HCT116 (cell line): ENCODE data around the gene CYP20A1. TPM values are rescaled to one million over a fixed set of nuclear protein-coding genes. Genes with fewer than 3 reads are reported as not detected.
"Not testable (repeated sequence)": the region's sequence is repeated elsewhere in the genome, so short reads cannot be mapped to it uniquely, and the experiment has no call there.

Experiments used
- ATAC-seq: fragments of 200-7000 bp; cut with Tn5 transposase; 2 replicates; pipeline ENCODE4 v1.9.1; 2020; ENCODE audit warnings: mild to moderate bottlenecking, moderate library complexity
- BruUV-seq: library from RNA; stranded (reverse); fragments of 400-500 nt; replicated peaks from 2 replicates; lab custom pipeline; 2021; lab: Mats Ljungman, UMichigan
- CTCF ChIA-PET: fragments of 300-600 bp; sonication (Branson Sonifier 250); formaldehyde crosslinking; loops from one replicate; lab custom pipeline; 2021; ENCODE audit warnings: antibody characterized with exemption; lab: Charles Lee
- POLR2A ChIA-PET: fragments of 300-600, 350-600 bp; sonication (Branson Sonifier 250); formaldehyde crosslinking; loops from one replicate; lab custom pipeline; 2021; ENCODE audit warnings: antibody characterized with exemption; lab: Charles Lee
- RAD21 ChIA-PET, 2 experiments: fragments of 300-600 bp; sonication (Branson Sonifier 250); formaldehyde crosslinking; loops; one replicate each; lab custom pipeline; 2023; ENCODE audit warnings: low total read pairs in 2 of 2; ENCODE audit not compliant: uncharacterized antibody in 2 of 2, unreplicated experiment in 2 of 2, low non-redundant PET in 1 of 2; lab: Charles Lee
- DNase-seq: peaks from one replicate; pipeline ENCODE4 v3.0.0-alpha.2; 2010; ENCODE audit warnings: low read depth, low spot score
- H2AFZ ChIP-seq: fragments of 200-600 bp; shearing (Covaris generic), sonication (generic); 2 replicates; pipeline ENCODE4 v1.6.1; 2017; ENCODE audit warnings: low read depth, mixed run types, mixed read lengths, antibody characterized with exemption, low read length; ENCODE audit not compliant: poor library complexity, severe bottlenecking
- H3K27ac ChIP-seq: 2 replicates; pipeline ENCODE4 v1.5.1; 2012; ENCODE audit warnings: low read depth, low read length
- H3K27me3 ChIP-seq: fragments of 200-600 bp; sonication (generic); 2 replicates; pipeline ENCODE4 v1.6.1; 2016; ENCODE audit warnings: mixed run types, low read length, mixed read lengths; ENCODE audit not compliant: insufficient read depth
- H3K36me3 ChIP-seq, 2 experiments: fragments of 200-500 bp in 1 of 2; fragments of 200-600 bp in 1 of 2; sonication (Bioruptor generic) in 1 of 2; sonication (generic) in 1 of 2; 2 replicates each; pipeline versions ENCODE4 v1.5.1 to v1.6.1; 2014 to 2016; ENCODE audit warnings: low read length in 2 of 2, inconsistent platforms in 1 of 2, mixed read lengths in 1 of 2, mixed run types in 1 of 2; ENCODE audit not compliant: insufficient read depth in 2 of 2, control insufficient read depth in 1 of 2
- H3K4me1 ChIP-seq, 2 experiments: fragments of 200-600 bp in 1 of 2; sonication (generic) in 1 of 2; 2 replicates each; pipeline versions ENCODE4 v1.5.1 to v1.6.1; 2012 to 2017; ENCODE audit warnings: low read length in 2 of 2, inconsistent platforms in 1 of 2, mild to moderate bottlenecking in 1 of 2, mixed read lengths in 1 of 2, mixed run types in 1 of 2, moderate library complexity in 1 of 2; ENCODE audit not compliant: insufficient read depth in 2 of 2, control insufficient read depth in 1 of 2
- H3K4me2 ChIP-seq: fragments of 200-600 bp; sonication (generic); 2 replicates; pipeline ENCODE4 v1.6.1; 2017; ENCODE audit warnings: mixed run types, low read length, mixed read lengths
- H3K4me3 ChIP-seq, 2 experiments: fragments of 200-600 bp in 1 of 2; sonication (generic) in 1 of 2; replicated peaks in 1 of 2; 2 replicates each; pipeline ENCODE4 v1.5.1; 2011 to 2016; ENCODE audit warnings: low read length in 2 of 2, control low read depth in 1 of 2, low read depth in 1 of 2, mild to moderate bottlenecking in 1 of 2, mixed read lengths in 1 of 2, mixed run types in 1 of 2
- H3K79me2 ChIP-seq: fragments of 200-600 bp; sonication (generic); 2 replicates; pipeline ENCODE4 v1.6.1; 2017; ENCODE audit warnings: mild to moderate bottlenecking, mixed run types, low read length, moderate library complexity, mixed read lengths; ENCODE audit not compliant: insufficient read depth
- H3K9ac ChIP-seq: fragments of 200-600 bp; sonication (generic); 2 replicates; pipeline ENCODE4 v1.6.1; 2016; ENCODE audit warnings: low read length, mixed read lengths
- H3K9me2 ChIP-seq: fragments of 200-600 bp; sonication (generic), shearing (Covaris generic); 2 replicates; pipeline ENCODE4 v1.6.1; 2017; ENCODE audit warnings: mixed run types, mild to moderate bottlenecking, moderate library complexity; ENCODE audit not compliant: insufficient read depth
- H3K9me3 ChIP-seq, 2 experiments: fragments of 200-500 bp in 1 of 2; fragments of 200-600 bp in 1 of 2; sonication (Bioruptor generic) in 1 of 2; sonication (generic) in 1 of 2; 2 replicates each; pipeline ENCODE4 v1.6.1; 2014 to 2017; ENCODE audit warnings: low read length in 2 of 2, mixed read lengths in 2 of 2, inconsistent platforms in 1 of 2, low read depth in 1 of 2, mild to moderate bottlenecking in 1 of 2, mixed run types in 1 of 2, moderate library complexity in 1 of 2; ENCODE audit not compliant: control insufficient read depth in 1 of 2, insufficient read depth in 1 of 2
- H4K20me1 ChIP-seq: fragments of 200-600 bp; sonication (generic), shearing (Covaris generic); 2 replicates; pipeline ENCODE4 v1.6.1; 2017; ENCODE audit warnings: mixed run types, mild to moderate bottlenecking, moderate library complexity; ENCODE audit not compliant: insufficient read depth
- RAD21 ChIP-seq: IDR thresholded peaks from 2 replicates; pipeline ENCODE4 v1.6.1; 2012; ENCODE audit warnings: low read depth, mild to moderate bottlenecking
- REST ChIP-seq: IDR thresholded peaks from 2 replicates; pipeline ENCODE4 v1.6.1; 2012; ENCODE audit warnings: low read depth
- SIN3A ChIP-seq: IDR thresholded peaks from 2 replicates; pipeline ENCODE4 v1.6.1; 2012; ENCODE audit warnings: low read depth
- TCF7L2 ChIP-seq: IDR thresholded peaks from 2 replicates; pipeline ENCODE4 v1.7.0; 2011; ENCODE audit warnings: borderline replicate concordance, inconsistent platforms; ENCODE audit not compliant: insufficient read depth, insufficient read length; ENCODE audit errors: extremely low read depth
- intact Hi-C: fragments of 100-400 bp; cut with micrococcal nuclease; formaldehyde crosslinking; loops from 2 replicates; pipeline ENCODE4 v1.10.0; 2022
- total RNA-seq: library from RNA; stranded (reverse); gene quantifications from one replicate; pipeline ENCODE4 v1.2.1, GENCODE V29; 2021; ENCODE audit not compliant: unreplicated experiment

The CYP20A1 gene
- total RNA-seq, 1 experiment from 2014 or later = 10.0 TPM

GRCh38 chr2:203341741-203342310, 103.0 kb downstream of the CYP20A1 start:
- TF ChIP-seq SIN3A (no peak), REST (no peak), TCF7L2 (no peak), RAD21 (no peak)
- peaks cover 68% of the 10 kb centered on the region for H3K79me2 ChIP-seq
- H3K9me2 ChIP-seq = no peaks in the 10 kb centered on the region
- H3K9me3 ChIP-seq = no peaks in the 10 kb centered on the region
- intact Hi-C loops = no loop called here
- H3K4me2 ChIP-seq = no peak overlapping the region
- H3K9ac ChIP-seq = no peak overlapping the region
- H3K36me3 ChIP-seq = no peaks in the 10 kb centered on the region
- ChIA-PET POLR2A (no interaction called here), RAD21 (no interaction called here), CTCF (no interaction called here)
- H3K27me3 ChIP-seq = no peaks in the 10 kb centered on the region
- H4K20me1 ChIP-seq = no peaks in the 10 kb centered on the region
- H2AFZ ChIP-seq = no peak overlapping the region
- DNase-seq = no peak
- BruUV-seq = no TSS peak
- ATAC-seq = no peak
- H3K4me3 ChIP-seq = no peak overlapping the region
- H3K27ac ChIP-seq = no peak overlapping the region
- H3K4me1 ChIP-seq = 0 out of 4 replicates have a peak, but pooled peaks cover 0 to 3% of the 10 kb centered on the region in 2 experiments

GRCh38 chr2:203342374-203342773, 103.6 kb downstream of the CYP20A1 start:
- H3K9me3 ChIP-seq, H3K27ac ChIP-seq, BruUV-seq, RAD21 ChIA-PET, intact Hi-C loops, H3K4me2 ChIP-seq, ATAC-seq, H3K27me3 ChIP-seq, H3K9me2 ChIP-seq, H3K4me3 ChIP-seq, H3K9ac ChIP-seq, H3K4me1 ChIP-seq, CTCF ChIA-PET, H3K36me3 ChIP-seq, H4K20me1 ChIP-seq, H2AFZ ChIP-seq, DNase-seq, POLR2A ChIA-PET: not testable (repeated sequence)
- H3K79me2 ChIP-seq = peaks cover 68% of the 10 kb centered on the region
